PC-9 (cell line): Measurements from ENCODE around the gene SLC13A2. TPM values are rescaled to one million over a fixed set of nuclear protein-coding genes. Genes with fewer than 3 reads are reported as not detected.

Source experiments
- BruUV-seq: library from RNA; stranded (reverse); fragments of 400-500 nt; replicated peaks from 2 replicates; lab custom pipeline; 2021; lab: Mats Ljungman, UMichigan
- CTCF ChIA-PET: fragments of 300-600 bp; sonication (Branson Sonifier 250); formaldehyde crosslinking; loops from one replicate; lab custom pipeline; 2022; ENCODE audit warnings: antibody characterized with exemption; lab: Charles Lee
- POLR2A ChIA-PET: fragments of 300-600 bp; sonication (Branson Sonifier 250); formaldehyde crosslinking; loops from one replicate; lab custom pipeline; 2022; ENCODE audit warnings: antibody characterized with exemption; ENCODE audit not compliant: unreplicated experiment; lab: Charles Lee
- DNase-seq, 2 experiments: peaks; one replicate each; pipeline versions ENCODE4 v3.0.0 to v3.0.0-alpha.2; 2015 to 2022; ENCODE audit warnings: mixed read lengths in 1 of 2
- H2AFZ ChIP-seq: fragments of 200-600 bp; sonication (generic); 2 replicates; pipeline ENCODE4 v1.8.1; 2017; ENCODE audit warnings: antibody characterized with exemption
- H3F3A ChIP-seq: fragments of 200-600 bp; sonication (generic); 2 replicates; pipeline ENCODE4 v1.8.1; 2017; ENCODE audit warnings: antibody characterized with exemption, mild to moderate bottlenecking, low read depth; ENCODE audit not compliant: insufficient read depth
- H3K27ac ChIP-seq: fragments of 200-600 bp; sonication (generic); 2 replicates; pipeline ENCODE4 v1.6.1; 2016; ENCODE audit warnings: mixed run types
- H3K27me3 ChIP-seq: fragments of 200-600 bp; sonication (generic); 2 replicates; pipeline ENCODE4 v1.6.1; 2016; ENCODE audit warnings: low read depth, mixed run types; ENCODE audit not compliant: insufficient read depth
- H3K36me3 ChIP-seq: fragments of 200-600 bp; sonication (generic); 2 replicates; pipeline ENCODE4 v1.6.1; 2016; ENCODE audit warnings: low read depth, mixed run types
- H3K4me1 ChIP-seq: fragments of 200-600 bp; sonication (generic); replicated peaks from 2 replicates; pipeline ENCODE4 v1.6.1; 2016; ENCODE audit warnings: mixed run types; ENCODE audit not compliant: insufficient read depth
- H3K4me2 ChIP-seq: fragments of 200-600 bp; sonication (generic); 2 replicates; pipeline ENCODE4 v1.6.1; 2017; ENCODE audit warnings: mixed run types
- H3K4me3 ChIP-seq: fragments of 200-600 bp; sonication (generic); 2 replicates; pipeline ENCODE4 v1.6.1; 2016; ENCODE audit warnings: mixed run types
- H3K79me2 ChIP-seq: fragments of 200-600 bp; sonication (generic); 2 replicates; pipeline ENCODE4 v1.6.1; 2017; ENCODE audit warnings: low read depth, mixed run types
- H3K9me2 ChIP-seq: fragments of 200-600 bp; sonication (generic); 2 replicates; pipeline ENCODE4 v1.8.1; 2017; ENCODE audit warnings: mild to moderate bottlenecking; ENCODE audit not compliant: insufficient read depth
- H3K9me3 ChIP-seq: fragments of 200-600 bp; sonication (generic); 2 replicates; pipeline ENCODE4 v1.8.1; 2016; ENCODE audit warnings: low read depth; ENCODE audit not compliant: insufficient read depth
- H4K20me1 ChIP-seq: fragments of 200-600 bp; sonication (generic); 2 replicates; pipeline ENCODE4 v1.8.1; 2017; ENCODE audit not compliant: insufficient read depth
- EZH2 ChIP-seq: fragments of 200-600 bp; sonication (generic); IDR thresholded peaks from 2 replicates; pipeline ENCODE4 v1.8.0; 2017; ENCODE audit warnings: antibody characterized with exemption, low read depth
- intact Hi-C: fragments of 100-400 bp; cut with micrococcal nuclease; formaldehyde crosslinking; loops from one replicate; pipeline ENCODE4 v1.10.0; 2022; ENCODE audit not compliant: unreplicated experiment
- total RNA-seq: library from RNA; stranded (reverse); gene quantifications from 2 replicates; pipeline ENCODE4 v1.2.3, GENCODE V29; 2021
- TF ChIP-seq, protein P1 (sequence below): fragments of 200-600 bp; sonication (generic); conservative IDR thresholded peaks from 2 replicates; pipeline ENCODE4 v1.6.1; 2017; ENCODE audit warnings: mixed run types, antibody characterized with exemption, mild to moderate bottlenecking, moderate library complexity

SLC13A2 gene
- total RNA-seq, 1 experiment from 2014 or later, result not detected

DNA sequence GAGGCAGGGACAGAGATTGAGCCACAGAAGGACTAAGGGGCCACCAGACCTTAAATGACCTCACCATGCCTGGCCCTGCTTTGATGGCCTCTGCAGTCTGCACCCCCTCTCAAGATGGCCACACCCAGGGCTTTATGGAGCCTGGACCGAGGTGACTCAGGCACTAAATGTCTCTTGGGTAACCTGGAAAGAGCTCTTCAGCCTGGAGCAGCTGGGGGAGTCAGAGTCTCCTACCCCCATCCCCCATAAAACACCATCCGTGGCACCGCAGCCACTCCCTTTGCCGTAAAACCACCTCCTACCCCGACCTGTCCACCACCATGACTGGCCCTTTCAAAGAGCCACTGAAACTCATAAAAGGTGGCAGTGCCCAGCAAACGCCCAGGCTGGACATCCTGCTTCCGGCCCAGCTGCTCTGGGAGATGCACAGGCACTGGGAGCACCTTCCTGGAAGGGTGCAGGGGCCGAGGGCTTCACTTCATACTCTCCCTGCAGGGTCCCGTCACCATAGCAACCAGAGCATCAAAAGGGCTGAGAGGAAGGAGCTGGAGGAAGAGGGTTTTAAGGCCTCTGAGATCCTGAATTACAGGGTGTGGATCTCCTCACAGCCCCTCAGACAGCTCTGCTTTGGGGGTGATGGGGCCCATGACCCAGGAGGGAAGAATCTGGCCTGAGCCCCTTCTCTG is 55.0 kb downstream of the SLC13A2 start:
- H3K36me3 ChIP-seq, result no peaks in the 10 kb centered on the region
- H4K20me1 ChIP-seq, result no peaks in the 10 kb centered on the region
- no peaks in the 10 kb centered on the region for H3K79me2 ChIP-seq
- CTCF ChIA-PET, result no interaction called here
- H3K4me2 ChIP-seq, result peak overlapping the region; percentile 34; the same call in 1 of the 2 replicates
- H3F3A ChIP-seq, result peaks cover 5% of the 10 kb centered on the region; the same call in 1 of the 2 replicates
- no peaks in the 10 kb centered on the region for H3K9me3 ChIP-seq
- H3K27ac ChIP-seq, result no peak overlapping the region
- no peak overlapping the region for H3K4me3 ChIP-seq
- H3K9me2 ChIP-seq, result no peaks in the 10 kb centered on the region
- TF ChIP-seq, protein P1, sequence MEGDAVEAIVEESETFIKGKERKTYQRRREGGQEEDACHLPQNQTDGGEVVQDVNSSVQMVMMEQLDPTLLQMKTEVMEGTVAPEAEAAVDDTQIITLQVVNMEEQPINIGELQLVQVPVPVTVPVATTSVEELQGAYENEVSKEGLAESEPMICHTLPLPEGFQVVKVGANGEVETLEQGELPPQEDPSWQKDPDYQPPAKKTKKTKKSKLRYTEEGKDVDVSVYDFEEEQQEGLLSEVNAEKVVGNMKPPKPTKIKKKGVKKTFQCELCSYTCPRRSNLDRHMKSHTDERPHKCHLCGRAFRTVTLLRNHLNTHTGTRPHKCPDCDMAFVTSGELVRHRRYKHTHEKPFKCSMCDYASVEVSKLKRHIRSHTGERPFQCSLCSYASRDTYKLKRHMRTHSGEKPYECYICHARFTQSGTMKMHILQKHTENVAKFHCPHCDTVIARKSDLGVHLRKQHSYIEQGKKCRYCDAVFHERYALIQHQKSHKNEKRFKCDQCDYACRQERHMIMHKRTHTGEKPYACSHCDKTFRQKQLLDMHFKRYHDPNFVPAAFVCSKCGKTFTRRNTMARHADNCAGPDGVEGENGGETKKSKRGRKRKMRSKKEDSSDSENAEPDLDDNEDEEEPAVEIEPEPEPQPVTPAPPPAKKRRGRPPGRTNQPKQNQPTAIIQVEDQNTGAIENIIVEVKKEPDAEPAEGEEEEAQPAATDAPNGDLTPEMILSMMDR, result no peak
- TF ChIP-seq EZH2, result no peak
- peaks cover 4% of the 10 kb centered on the region; the same call in 1 of the 2 replicates for H3K27me3 ChIP-seq
- H3K4me1 ChIP-seq, result peaks cover 38% of the 10 kb centered on the region
- DNase-seq, result peak; percentile 27 to 62
- no peak overlapping the region for H2AFZ ChIP-seq
- POLR2A ChIA-PET, result no interaction called here
- BruUV-seq, result no TSS peak
- intact Hi-C loops, result no loop called here

DNA sequence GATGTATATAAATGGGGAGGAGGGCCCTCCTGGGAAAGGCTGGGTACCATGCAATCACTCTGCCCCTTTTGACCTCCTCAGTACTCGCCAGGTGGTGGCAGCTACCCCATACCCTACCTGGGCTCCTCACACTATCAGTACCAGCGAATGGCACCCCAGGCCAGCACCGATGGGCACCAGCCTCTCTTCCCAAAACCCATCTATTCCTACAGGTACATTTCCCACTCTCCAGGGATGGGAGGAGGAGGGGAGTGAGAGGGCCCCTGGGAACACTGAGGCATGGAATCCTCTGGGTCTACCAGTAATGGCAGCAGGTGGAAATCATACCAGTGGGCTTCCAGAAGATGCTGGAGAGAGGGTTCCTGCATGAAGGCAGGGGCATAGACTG is 55.6 kb downstream of the SLC13A2 start:
- Histone ChIP-seq H3K9me3 (no peaks in the 10 kb centered on the region), H4K20me1 (no peaks in the 10 kb centered on the region), H3K4me3 (no peak overlapping the region), H3K9me2 (no peaks in the 10 kb centered on the region), H2AFZ (no peak overlapping the region), H3K4me2 (no peak overlapping the region), H3K4me1 (peaks cover 38% of the 10 kb centered on the region), H3K36me3 (no peaks in the 10 kb centered on the region), H3K27ac (no peak overlapping the region), H3F3A (peaks cover 5% of the 10 kb centered on the region; the same call in 1 of the 2 replicates), H3K79me2 (no peaks in the 10 kb centered on the region), H3K27me3 (peaks cover 4% of the 10 kb centered on the region; the same call in 1 of the 2 replicates)
- no peak for TF ChIP-seq EZH2
- TF ChIP-seq, protein P1, result no peak
- CTCF ChIA-PET, result no interaction called here
- POLR2A ChIA-PET, result no interaction called here
- BruUV-seq, result no TSS peak
- no peak for DNase-seq
- intact Hi-C loops, result no loop called here

DNA sequence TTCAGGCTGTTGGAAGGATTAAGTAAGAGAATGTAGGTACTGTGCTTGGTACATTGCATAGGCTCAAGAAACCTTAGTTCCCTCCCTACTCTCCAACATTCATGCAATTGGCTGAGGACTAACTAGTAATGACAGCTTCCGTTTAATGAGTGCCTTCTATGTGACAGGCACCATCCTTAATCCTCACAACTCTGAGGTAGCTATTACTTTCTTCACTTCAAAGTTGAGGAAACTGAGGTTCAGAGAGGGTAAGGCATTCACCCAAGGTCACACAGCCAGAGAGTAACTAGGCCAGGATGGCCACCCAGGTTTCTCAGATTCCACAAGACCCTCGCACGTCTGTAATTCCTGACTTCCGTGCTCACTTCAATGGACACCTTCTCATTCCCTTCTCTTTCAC is 56.8 kb downstream of the SLC13A2 start:
- TF ChIP-seq, protein P1, result no peak
- TF ChIP-seq EZH2, result no peak
- no peak for DNase-seq
- Histone ChIP-seq H4K20me1 (no peaks in the 10 kb centered on the region), H3K27me3 (peaks cover 4% of the 10 kb centered on the region; the same call in 1 of the 2 replicates), H3K4me2 (no peak overlapping the region), H3K79me2 (no peaks in the 10 kb centered on the region), H3F3A (peaks cover 5% of the 10 kb centered on the region; the same call in 1 of the 2 replicates), H3K4me1 (peaks cover 31% of the 10 kb centered on the region), H3K9me3 (no peaks in the 10 kb centered on the region), H3K36me3 (no peaks in the 10 kb centered on the region), H2AFZ (no peak overlapping the region), H3K27ac (no peak overlapping the region), H3K9me2 (no peaks in the 10 kb centered on the region), H3K4me3 (no peak overlapping the region)
- no TSS peak for BruUV-seq
- intact Hi-C loops, result no loop called here
- ChIA-PET CTCF (no interaction called here), POLR2A (no interaction called here)
